Right lobe of liver (tissue), 4 donors: ENCODE data around the gene ITPK1.

Source experiments
- CTCF ChIP-seq, 4 donors: fragments of 200-600 bp in 3 of 4; fragments of 450-650 bp in 1 of 4; IDR thresholded peaks; one replicate each; pipeline versions ENCODE4 v1.5.1 to v1.8.0; 2016 to 2022; ENCODE audit warnings: antibody characterized with exemption in 4 of 4, mild to moderate bottlenecking in 2 of 4
- POLR2A ChIP-seq: fragments of 450-650 bp; IDR thresholded peaks from one replicate; pipeline ENCODE4 v1.6.1; 2017; ENCODE audit warnings: antibody characterized with exemption, mild to moderate bottlenecking
- donor health status: DM: no; HTN: no; CAD: no.
- donor health status: DM: no; HTN: no; CAD: no.
- donor health status: DM: no; HTN: yes; CAD: no.

GRCh38 chr14:93006567-93007051, 109.1 kb downstream of the ITPK1 start:
- TF ChIP-seq CTCF (IDR thresholded peaks at IDR 0.05) (no peak), POLR2A (no peak)
